ENCODE results near the gene SLC35E2B.
"Not testable (repeated sequence)": the region's sequence is repeated elsewhere in the genome, so short reads cannot be mapped to it uniquely, and the experiment has no call there.

DNA sequence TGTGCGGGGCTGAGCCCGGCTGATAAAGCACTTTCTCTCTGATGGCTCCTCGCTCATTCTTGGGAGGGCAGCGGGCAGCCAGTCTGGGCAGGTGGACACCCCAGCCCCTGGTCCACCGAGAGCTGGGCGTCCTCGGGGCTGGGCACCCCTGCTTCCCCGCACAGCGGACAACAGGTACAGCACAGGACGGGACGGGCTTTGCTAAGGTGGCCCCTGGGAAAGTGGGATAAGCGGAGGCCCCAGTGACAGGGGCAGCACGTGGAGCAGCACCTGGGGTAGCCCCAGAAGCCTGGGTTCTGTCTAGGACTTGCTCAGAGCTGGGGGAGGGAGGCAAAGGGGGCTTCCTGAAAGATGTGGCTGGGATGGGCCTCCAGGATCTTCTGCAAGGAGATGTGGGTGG is 58.0 kb downstream of the SLC35E2B start:
- TF ChIP-seq POLR2A (IDR thresholded peaks at IDR 0.05; ENCODE audit: low read length); GATA1 (IDR thresholded peaks at IDR 0.05; ENCODE audit: low read depth, low read length): not testable (repeated sequence)

Measured in erythroblast (primary cell).